GM12878 (cell line): Measurements from ENCODE around the gene GALNT12. TPM values are rescaled to one million over a fixed set of nuclear protein-coding genes. Genes with fewer than 3 reads are reported as not detected.

Source experiments
- ATAC-seq: fragments of 200-7000 bp; cut with Tn5 transposase; 3 replicates; pipeline ENCODE4 v1.9.1; 2020; ENCODE audit warnings: mild to moderate bottlenecking, moderate library complexity
- BruUV-seq: library from RNA; stranded (reverse); fragments of 400-500 nt; replicated peaks from 2 replicates; lab custom pipeline; 2021; lab: Mats Ljungman, UMichigan
- CTCF ChIA-PET: fragments of 300-600 bp; sonication (Branson Sonifier 250); formaldehyde crosslinking; extraction: SDS; loops from one replicate; lab custom pipeline; 2021; ENCODE audit warnings: inconsistent platforms; lab: Yijun Ruan, JAX
- POLR2A ChIA-PET: fragments of 350-600 bp; formaldehyde crosslinking; extraction: SDS; loops from one replicate; lab custom pipeline; 2021; ENCODE audit warnings: inconsistent platforms; lab: Charles Lee
- RAD21 ChIA-PET: fragments of 300-600 bp; sonication (Branson Sonifier 250); formaldehyde crosslinking; loops from one replicate; lab custom pipeline; 2023; ENCODE audit warnings: antibody characterized with exemption; ENCODE audit not compliant: unreplicated experiment; lab: Charles Lee
- SMC1A ChIA-PET: fragments of 300-600 bp; sonication (Branson Sonifier 250); formaldehyde crosslinking; loops from one replicate; lab custom pipeline; 2023; ENCODE audit not compliant: unreplicated experiment, uncharacterized antibody; lab: Charles Lee
- DNase-seq: peaks from one replicate; pipeline ENCODE4 v3.0.0-alpha.2; 2011; ENCODE audit warnings: low read depth, low spot score
- FAIRE-seq: peaks from 3 replicates; lab custom pipeline; 2011; peaks lifted over from hg19 to GRCh38; lab: Jason Lieb, UNC
- H2AFZ ChIP-seq: 2 replicates; pipeline ENCODE4 v1.6.0; 2011; ENCODE audit warnings: low read depth, low read length, control low read depth; ENCODE audit not compliant: control insufficient read depth
- H3K27ac ChIP-seq: 2 replicates; pipeline ENCODE4 v1.5.1; 2011; ENCODE audit warnings: control low read depth; ENCODE audit not compliant: control insufficient read depth, insufficient read depth
- H3K27me3 ChIP-seq, 2 experiments: replicated peaks in 1 of 2; 2 replicates each; pipeline versions ENCODE4 v1.6.0 to v1.6.1; 2011; ENCODE audit warnings: low read length in 1 of 2; ENCODE audit not compliant: control insufficient read depth in 2 of 2, insufficient read depth in 2 of 2
- H3K36me3 ChIP-seq, 2 experiments: 2 replicates each; pipeline ENCODE4 v1.5.1; 2011; ENCODE audit warnings: low read length in 1 of 2; ENCODE audit not compliant: control insufficient read depth in 2 of 2, insufficient read depth in 2 of 2
- H3K4me1 ChIP-seq: 2 replicates; pipeline ENCODE4 v1.6.1; 2011; ENCODE audit warnings: mild to moderate bottlenecking, low read length, moderate library complexity, mixed read lengths; ENCODE audit not compliant: control insufficient read depth, insufficient read depth
- H3K4me2 ChIP-seq: 2 replicates; pipeline ENCODE4 v1.6.0; 2011; ENCODE audit warnings: control low read depth; ENCODE audit not compliant: control insufficient read depth, insufficient read depth
- H3K4me3 ChIP-seq: fragments of 200-600 bp; sonication (generic); 2 replicates; pipeline ENCODE4 v1.5.1; 2016
- H3K79me2 ChIP-seq: 2 replicates; pipeline ENCODE4 v1.6.0; 2011; ENCODE audit warnings: low read length; ENCODE audit not compliant: control insufficient read depth, insufficient read depth
- H3K9ac ChIP-seq: 2 replicates; pipeline ENCODE4 v1.8.0; 2011; ENCODE audit warnings: low read length, control low read depth, mixed read lengths; ENCODE audit not compliant: control insufficient read depth, insufficient read depth
- H3K9me3 ChIP-seq: replicated peaks from 3 replicates; pipeline ENCODE4 v1.5.1; 2011; ENCODE audit warnings: mild to moderate bottlenecking, low read length; ENCODE audit not compliant: control insufficient read depth, insufficient read depth
- H4K20me1 ChIP-seq: 2 replicates; pipeline ENCODE4 v1.6.0; 2011; ENCODE audit not compliant: control insufficient read depth, insufficient read depth
- CBX3 ChIP-seq: fragments of 200-600 bp; sonication (generic); IDR thresholded peaks from 2 replicates; pipeline ENCODE4 v1.6.1; 2016; ENCODE audit warnings: low read depth, borderline replicate concordance
- DPF2 ChIP-seq: fragments of 450-650 bp; IDR thresholded peaks from 2 replicates; pipeline ENCODE4 v1.6.1; 2017; ENCODE audit warnings: mild to moderate bottlenecking
- GABPA ChIP-seq: IDR thresholded peaks from 2 replicates; pipeline ENCODE4 v1.6.1; 2014; ENCODE audit warnings: antibody characterized with exemption, low read depth, mild to moderate bottlenecking, inconsistent platforms
- MYB ChIP-seq: fragments of 150-350 bp; IDR thresholded peaks from 2 replicates; pipeline ENCODE4 v1.6.1; 2014; ENCODE audit warnings: mild to moderate bottlenecking, low read depth, low read length, borderline replicate concordance
- NFIC ChIP-seq: IDR thresholded peaks from 2 replicates; pipeline ENCODE4 v1.6.1; 2012; ENCODE audit warnings: low read depth, mild to moderate bottlenecking, inconsistent platforms, low read length, moderate library complexity
- RB1 ChIP-seq: fragments of 450-650 bp; formaldehyde crosslinking; IDR thresholded peaks from 2 replicates; pipeline ENCODE4 v1.6.1; 2017; ENCODE audit warnings: mild to moderate bottlenecking, borderline replicate concordance
- STAT1 ChIP-seq: fragments of 450-650 bp; conservative IDR thresholded peaks from 2 replicates; pipeline ENCODE4 v1.6.1; 2014; ENCODE audit warnings: antibody characterized with exemption, mild to moderate bottlenecking
- TBL1XR1 ChIP-seq: IDR thresholded peaks from 2 replicates; pipeline ENCODE4 v1.6.1; 2012; ENCODE audit warnings: low read depth, low read length, improper control_type of control experiment
- WRNIP1 ChIP-seq: IDR thresholded peaks from 2 replicates; pipeline ENCODE4 v1.6.1; 2011; ENCODE audit warnings: low read depth, low read length, improper control_type of control experiment, borderline replicate concordance
- ZBTB33 ChIP-seq: fragments of 450-650 bp; IDR thresholded peaks from 2 replicates; pipeline ENCODE4 v1.6.1; 2017; ENCODE audit warnings: mild to moderate bottlenecking
- ZNF687 ChIP-seq: fragments of 450-650 bp; IDR thresholded peaks from 2 replicates; pipeline ENCODE4 v1.6.1; 2017; ENCODE audit warnings: mild to moderate bottlenecking, moderate library complexity
- WGBS: methylation state at CpG from one replicate; pipeline ENCODE4 v1.1.6; 2016; ENCODE audit warnings: low lambda C conversion rate; ENCODE audit not compliant: insufficient replicate concordance, insufficient coverage; ENCODE audit errors: missing lambda C conversion rate; 5-methylcytosine and 5-hydroxymethylcytosine counted together
- in situ Hi-C: fragments of 300-500 bp; cut with MboI; formaldehyde crosslinking; loops from 9 replicates; pipeline ENCODE4 v1.14.3; 2018; ENCODE audit warnings: mixed read lengths
- intact Hi-C: fragments of 100-400 bp; cut with micrococcal nuclease; formaldehyde crosslinking; loops from one replicate; pipeline ENCODE4 v1.14.2; 2022; ENCODE audit not compliant: unreplicated experiment
- polyA plus RNA-seq, 11 experiments: library from polyadenylated mRNA; depleted of rRNA in 4 of 11; unstranded in 6 of 11; stranded (reverse) in 5 of 11; fragments of >200 nt; fragmentation: Nextera tagmentation in 4 of 11; fragmentation: Illumina TruSeq in 1 of 11; extraction: Ambion mirVana in 4 of 11; extraction: Trizol in 1 of 11; gene quantifications; 1 replicate in 1 of 11; 2 replicates in 10 of 11; pipeline versions ENCODE4 v1.2.1 to v1.2.3, GENCODE V29; 2011 to 2016; ENCODE audit warnings: inconsistent platforms in 2 of 11, missing spikeins in 2 of 11, low read depth in 1 of 11
- total RNA-seq, 4 experiments: library from RNA; depleted of rRNA in 3 of 4; stranded (reverse); fragments of >200 nt in 3 of 4; fragmentation: Illumina TruSeq in 1 of 4; extraction: Trizol in 1 of 4; gene quantifications; 2 replicates each; pipeline versions ENCODE4 v1.2.1 to v1.2.3, GENCODE V29; 2013 to 2021
- TF ChIP-seq, protein P1 (sequence below): fragments of 450-650 bp; IDR thresholded peaks from 2 replicates; pipeline ENCODE4 v1.6.1; 2016; ENCODE audit warnings: mild to moderate bottlenecking
- TF ChIP-seq, protein P2 (sequence below): fragments of 450-650 bp; IDR thresholded peaks from 2 replicates; pipeline ENCODE4 v1.6.1; 2017; ENCODE audit warnings: low read depth, mild to moderate bottlenecking, moderate library complexity

The GALNT12 gene
- total and polyA plus RNA-seq, 10 of the 15 experiments (the other 5 are each of a cell fraction or from before 2014, with no cell fraction given) = 0.13 to 5.3 (median 3.2) TPM

- TF ChIP-seq, protein P1, sequence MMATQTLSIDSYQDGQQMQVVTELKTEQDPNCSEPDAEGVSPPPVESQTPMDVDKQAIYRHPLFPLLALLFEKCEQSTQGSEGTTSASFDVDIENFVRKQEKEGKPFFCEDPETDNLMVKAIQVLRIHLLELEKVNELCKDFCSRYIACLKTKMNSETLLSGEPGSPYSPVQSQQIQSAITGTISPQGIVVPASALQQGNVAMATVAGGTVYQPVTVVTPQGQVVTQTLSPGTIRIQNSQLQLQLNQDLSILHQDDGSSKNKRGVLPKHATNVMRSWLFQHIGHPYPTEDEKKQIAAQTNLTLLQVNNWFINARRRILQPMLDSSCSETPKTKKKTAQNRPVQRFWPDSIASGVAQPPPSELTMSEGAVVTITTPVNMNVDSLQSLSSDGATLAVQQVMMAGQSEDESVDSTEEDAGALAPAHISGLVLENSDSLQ = no peak
- no peak for TF ChIP-seq STAT1
- TF ChIP-seq RB1 = no peak
- no peak for TF ChIP-seq CBX3
- no peak for TF ChIP-seq DPF2
- TF ChIP-seq ZNF687 = no peak
- TF ChIP-seq NFIC = no peak
- TF ChIP-seq TBL1XR1 = no peak
These were observed 68.1 kb downstream of the GALNT12 start (continued) for GRCh38 chr9:98875536-98875935.

DNA sequence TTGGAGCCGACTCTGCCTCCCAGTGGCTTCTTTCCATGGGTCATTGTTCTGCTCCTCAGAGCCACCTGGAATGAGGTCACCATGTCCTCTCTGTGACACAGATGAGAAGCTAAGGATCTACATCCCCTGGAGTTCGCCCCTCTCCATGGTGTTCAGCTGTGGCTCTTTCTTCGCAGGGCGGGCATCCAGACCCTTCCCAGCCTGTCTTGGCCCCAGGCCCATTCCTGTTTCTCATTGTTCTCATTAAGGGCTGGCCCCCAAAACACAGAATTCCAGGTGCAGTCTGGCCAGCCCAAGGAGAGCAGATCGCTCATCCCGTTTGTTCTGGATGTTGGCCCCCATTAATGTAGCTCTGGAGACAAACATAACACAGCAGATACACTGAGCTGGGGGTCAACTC, 69.8 kb downstream of the GALNT12 start:
- H3K79me2 ChIP-seq = no peaks in the 10 kb centered on the region
- H3K4me1 ChIP-seq = no peaks in the 10 kb centered on the region
- DNase-seq (no peak), ATAC-seq (no peak), FAIRE-seq (no peak)
- no peak overlapping the region for H3K4me3 ChIP-seq
- no peaks in the 10 kb centered on the region for H4K20me1 ChIP-seq
- H3K27ac ChIP-seq = no peak overlapping the region
- H3K27me3 ChIP-seq = peaks cover 0 to 6% of the 10 kb centered on the region in 2 experiments; a peak in 2 of 4 replicates
- no TSS peak for BruUV-seq
- ChIA-PET CTCF (interaction anchor here (0.6 kb wide), 1 partner anchor 18 kb away, joined by 3 read pairs; no protein-coding TSS in a partner anchor), POLR2A (no interaction called here), RAD21 (no interaction called here), SMC1A (no interaction called here)
- no peaks in the 10 kb centered on the region for H3K9me3 ChIP-seq
- no peak overlapping the region for H3K4me2 ChIP-seq
- intact Hi-C loops = no loop called here
- no peaks in the 10 kb centered on the region for H3K36me3 ChIP-seq
- no peak overlapping the region for H2AFZ ChIP-seq
- H3K9ac ChIP-seq = no peak overlapping the region
- in situ Hi-C loops = no loop called here
- WGBS = 36% methylated on average over 6 of the region's 6 CpGs
- TF ChIP-seq MYB = no peak
- no peak for TF ChIP-seq WRNIP1
- no peak for TF ChIP-seq GABPA
- TF ChIP-seq, protein P2, sequence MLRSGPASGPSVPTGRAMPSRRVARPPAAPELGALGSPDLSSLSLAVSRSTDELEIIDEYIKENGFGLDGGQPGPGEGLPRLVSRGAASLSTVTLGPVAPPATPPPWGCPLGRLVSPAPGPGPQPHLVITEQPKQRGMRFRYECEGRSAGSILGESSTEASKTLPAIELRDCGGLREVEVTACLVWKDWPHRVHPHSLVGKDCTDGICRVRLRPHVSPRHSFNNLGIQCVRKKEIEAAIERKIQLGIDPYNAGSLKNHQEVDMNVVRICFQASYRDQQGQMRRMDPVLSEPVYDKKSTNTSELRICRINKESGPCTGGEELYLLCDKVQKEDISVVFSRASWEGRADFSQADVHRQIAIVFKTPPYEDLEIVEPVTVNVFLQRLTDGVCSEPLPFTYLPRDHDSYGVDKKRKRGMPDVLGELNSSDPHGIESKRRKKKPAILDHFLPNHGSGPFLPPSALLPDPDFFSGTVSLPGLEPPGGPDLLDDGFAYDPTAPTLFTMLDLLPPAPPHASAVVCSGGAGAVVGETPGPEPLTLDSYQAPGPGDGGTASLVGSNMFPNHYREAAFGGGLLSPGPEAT = no peak
- TF ChIP-seq NFIC = no peak
- TF ChIP-seq, protein P1 = no peak
- TF ChIP-seq ZBTB33 = no peak
